MM.1S (cell line): Measurements from ENCODE around the gene ABHD16B.
"Not testable (repeated sequence)": the region's sequence is repeated elsewhere in the genome, so short reads cannot be mapped to it uniquely, and the experiment has no call there.

Source experiments
- DNase-seq: peaks from one replicate; pipeline ENCODE4 v3.0.0-alpha.2; 2015
- H2AFZ ChIP-seq: fragments of 300-600 bp; sonication (generic); 2 replicates; pipeline ENCODE4 v1.6.0; 2016; ENCODE audit warnings: antibody characterized with exemption, low read length
- H3F3A ChIP-seq: fragments of 300-600 bp; sonication (generic); 2 replicates; pipeline ENCODE4 v1.6.1; 2016; ENCODE audit warnings: mild to moderate bottlenecking, antibody characterized with exemption, low read length, moderate library complexity, mixed read lengths; ENCODE audit not compliant: insufficient read depth
- H3K27ac ChIP-seq: fragments of 300-600 bp; sonication (generic); 2 replicates; pipeline ENCODE4 v1.5.1; 2016; ENCODE audit warnings: mild to moderate bottlenecking, low read length
- H3K27me3 ChIP-seq: fragments of 300-600 bp; sonication (generic); replicated peaks from 2 replicates; pipeline ENCODE4 v1.6.0; 2016; ENCODE audit warnings: low read length; ENCODE audit not compliant: insufficient read depth
- H3K36me3 ChIP-seq: fragments of 300-600 bp; sonication (generic); replicated peaks from 2 replicates; pipeline ENCODE4 v1.6.1; 2016; ENCODE audit warnings: mild to moderate bottlenecking, low read length, mixed read lengths; ENCODE audit not compliant: insufficient read depth
- H3K4me1 ChIP-seq: fragments of 300-600 bp; sonication (generic); 2 replicates; pipeline ENCODE4 v1.6.1; 2016; ENCODE audit warnings: low read length, mixed read lengths
- H3K4me2 ChIP-seq: fragments of 300-600 bp; sonication (generic); 2 replicates; pipeline ENCODE4 v1.6.0; 2016; ENCODE audit warnings: low read depth, low read length
- H3K4me3 ChIP-seq: fragments of 300-600 bp; sonication (generic); 2 replicates; pipeline ENCODE4 v1.5.1; 2016; ENCODE audit warnings: low read length, mixed read lengths
- H3K79me2 ChIP-seq: fragments of 300-600 bp; sonication (generic); 2 replicates; pipeline ENCODE4 v1.6.1; 2016; ENCODE audit warnings: mixed run types, low read length, mixed read lengths
- H3K9ac ChIP-seq: fragments of 300-600 bp; sonication (generic); 2 replicates; pipeline ENCODE4 v1.6.1; 2016; ENCODE audit warnings: low read length, mixed read lengths
- H3K9me2 ChIP-seq: fragments of 300-600 bp; sonication (generic); replicated peaks from 2 replicates; pipeline ENCODE4 v1.6.1; 2016; ENCODE audit warnings: mild to moderate bottlenecking, low read length, mixed read lengths; ENCODE audit not compliant: insufficient read depth
- H3K9me3 ChIP-seq: fragments of 300-600 bp; sonication (generic); replicated peaks from 2 replicates; pipeline ENCODE4 v1.6.1; 2016; ENCODE audit warnings: mild to moderate bottlenecking, low read length, mixed read lengths; ENCODE audit not compliant: insufficient read depth
- H4K20me1 ChIP-seq: fragments of 300-600 bp; sonication (generic); 2 replicates; pipeline ENCODE4 v1.6.1; 2016; ENCODE audit warnings: mild to moderate bottlenecking, low read length, moderate library complexity, mixed read lengths; ENCODE audit not compliant: insufficient read depth
- CTCF ChIP-seq: fragments of 300-600 bp; sonication (generic); IDR thresholded peaks from 2 replicates; pipeline ENCODE4 v1.5.1; 2016; ENCODE audit warnings: antibody characterized with exemption, low read length, mixed read lengths
- EZH2 ChIP-seq: fragments of 300-600 bp; sonication (generic); optimal IDR thresholded peaks from 2 replicates; pipeline ENCODE3; 2017; ENCODE audit warnings: low read depth, mild to moderate bottlenecking, antibody characterized with exemption, low read length, mixed read lengths
- EZH2phosphoT487 ChIP-seq: fragments of 300-600 bp; sonication (generic); IDR thresholded peaks from 2 replicates; pipeline ENCODE4 v1.6.1; 2018; ENCODE audit warnings: antibody characterized with exemption, low read length

The ABHD16B gene

GRCh38 chr20:63848003-63848911 is 13.0 kb upstream of the ABHD16B start:
- no peaks in the 10 kb centered on the region for H3K79me2 ChIP-seq
- no peaks in the 10 kb centered on the region for H3K36me3 ChIP-seq
- no peak overlapping the region for H3K4me2 ChIP-seq
- no peak overlapping the region for H3K9ac ChIP-seq
- no peak overlapping the region for H3K4me3 ChIP-seq
- DNase-seq, result no peak
- no peaks in the 10 kb centered on the region for H4K20me1 ChIP-seq
- no peak for TF ChIP-seq EZH2phosphoT487
- no peak for TF ChIP-seq EZH2
- TF ChIP-seq CTCF, result no peak
- no peaks in the 10 kb centered on the region for H3K9me3 ChIP-seq
- peaks cover 11% of the 10 kb centered on the region for H3K4me1 ChIP-seq
- 0 out of 2 replicates have a peak, but pooled peaks cover 5% of the 10 kb centered on the region for H3F3A ChIP-seq
- H3K27me3 ChIP-seq, result peaks cover 57% of the 10 kb centered on the region
- no peak overlapping the region for H3K27ac ChIP-seq
- H3K9me2 ChIP-seq, result no peaks in the 10 kb centered on the region
- H2AFZ ChIP-seq, result no peak overlapping the region

GRCh38 chr20:63850689-63851547 is 10.4 kb upstream of the ABHD16B start:
- Histone ChIP-seq H3K27ac (peak overlapping the region; percentile 25; the same call in 1 of the 2 replicates), H4K20me1 (no peaks in the 10 kb centered on the region), H3K9me2 (no peaks in the 10 kb centered on the region), H3K4me3 (no peak overlapping the region), H3K36me3 (no peaks in the 10 kb centered on the region), H3K79me2 (no peaks in the 10 kb centered on the region), H3K9ac (no peak overlapping the region), H3K27me3 (peaks cover 35% of the 10 kb centered on the region), H3K4me1 (peaks cover 23% of the 10 kb centered on the region), H3F3A (0 out of 2 replicates have a peak, but pooled peaks cover 5% of the 10 kb centered on the region), H2AFZ (no peak overlapping the region), H3K4me2 (peak overlapping the region; percentile 4), H3K9me3 (no peaks in the 10 kb centered on the region)
- TF ChIP-seq EZH2, result no peak
- no peak for TF ChIP-seq EZH2phosphoT487
- no peak for TF ChIP-seq CTCF
- DNase-seq, result peak; percentile 52

- Histone ChIP-seq H3K27me3 (peaks cover 29% of the 10 kb centered on the region), H3K4me1 (peaks cover 23% of the 10 kb centered on the region), H3K27ac (peak overlapping the region; percentile 25; the same call in 1 of the 2 replicates)
- H2AFZ ChIP-seq, H3K4me2 ChIP-seq, H3K79me2 ChIP-seq, H3K36me3 ChIP-seq, H3F3A ChIP-seq, H3K9me3 ChIP-seq, H3K4me3 ChIP-seq, DNase-seq, H3K9me2 ChIP-seq, H3K9ac ChIP-seq, H4K20me1 ChIP-seq: not testable (repeated sequence)
These were observed 9.8 kb upstream of the ABHD16B start for GRCh38 chr20:63851548-63851943.

- H3K9me3 ChIP-seq, H3F3A ChIP-seq, H3K79me2 ChIP-seq, H4K20me1 ChIP-seq, H3K36me3 ChIP-seq, H3K4me3 ChIP-seq, DNase-seq, H3K9me2 ChIP-seq: not testable (repeated sequence)
- H3K9ac ChIP-seq, result peak overlapping the region; percentile 4; the same call in 1 of the 2 replicates
- peaks cover 17% of the 10 kb centered on the region for H3K27me3 ChIP-seq
- peak overlapping the region; percentile 42; the same call in 1 of the 2 replicates for H2AFZ ChIP-seq
- H3K27ac ChIP-seq, result peak overlapping the region; percentile 18; the same call in 1 of the 2 replicates
- H3K4me1 ChIP-seq, result peaks cover 23% of the 10 kb centered on the region
- H3K4me2 ChIP-seq, result peak overlapping the region; percentile 29; the same call in 1 of the 2 replicates
These were observed 7.6 kb upstream of the ABHD16B start for GRCh38 chr20:63853733-63854068.
